Tibial nerve (tissue), 4 donors: ENCODE results near the gene SNX22.

Experiments used
- CTCF ChIP-seq, 5 experiments: fragments of 200-600 bp in 3 of 5; fragments of 450-650 bp in 2 of 5; sonication (generic) in 3 of 5; IDR thresholded peaks; one replicate each; pipeline ENCODE4 v1.5.1; 2016 to 2019; ENCODE audit warnings: antibody characterized with exemption in 5 of 5, mild to moderate bottlenecking in 3 of 5, moderate library complexity in 2 of 5
- EP300 ChIP-seq, 2 donors: sonication (generic); formaldehyde crosslinking; IDR thresholded peaks; one replicate each; pipeline ENCODE4 v1.6.1; 2017; ENCODE audit warnings: antibody characterized with exemption in 2 of 2, mild to moderate bottlenecking in 1 of 2
- POLR2A ChIP-seq, 2 donors: fragments of 450-650 bp; IDR thresholded peaks; one replicate each; pipeline ENCODE4 v1.6.1; 2017; ENCODE audit warnings: antibody characterized with exemption in 2 of 2, mild to moderate bottlenecking in 2 of 2, moderate library complexity in 2 of 2

GRCh38 chr15:64161688-64162477, 10.4 kb downstream of the SNX22 start:
- no peak for TF ChIP-seq CTCF (IDR thresholded peaks at IDR 0.05)
- no peak for TF ChIP-seq EP300 (IDR thresholded peaks at IDR 0.05)
- TF ChIP-seq POLR2A (IDR thresholded peaks at IDR 0.05) = no peak
